B cell (primary cell): Measurements from ENCODE around the gene PVALEF. TPM values are rescaled to one million over a fixed set of nuclear protein-coding genes. Genes with fewer than 3 reads are reported as not detected.

Source experiments
- ATAC-seq: fragments of 200-7000 bp; cut with Tn5 transposase; one replicate; pipeline ENCODE4 v1.10.0; 2021; ENCODE audit warnings: low read depth, mild to moderate bottlenecking, moderate number of reproducible peaks, moderate library complexity
- CTCF ChIA-PET: fragments of 350-600 bp; sonication (Branson Sonifier 250); formaldehyde crosslinking; loops from one replicate; lab custom pipeline; 2021; ENCODE audit warnings: antibody characterized with exemption, inconsistent platforms; lab: Charles Lee
- POLR2A ChIA-PET: fragments of 350-600 bp; sonication (Branson Sonifier 250); formaldehyde crosslinking; loops from one replicate; lab custom pipeline; 2021; ENCODE audit warnings: antibody characterized with exemption; lab: Charles Lee
- DNase-seq: peaks from one replicate; pipeline ENCODE4 v3.0.0; 2013
- H2AFZ ChIP-seq: 2 replicates; pipeline ENCODE4 v1.6.1; 2012; ENCODE audit warnings: mild to moderate bottlenecking, low read depth, low read length; ENCODE audit not compliant: insufficient read depth, poor library complexity, severe bottlenecking
- H3K27ac ChIP-seq, 2 donors: 1 replicate in 1 of 2; 2 replicates in 1 of 2; pipeline ENCODE4 v1.5.1; 2012 to 2013; ENCODE audit warnings: low read length in 2 of 2, mild to moderate bottlenecking in 2 of 2, moderate library complexity in 1 of 2
- H3K27me3 ChIP-seq, 4 experiments: fragments of 200-600 bp in 1 of 4; sonication (generic) in 1 of 4; replicated peaks in 1 of 4; 1 replicate in 2 of 4; 2 replicates in 2 of 4; pipeline versions ENCODE4 v1.6.1 to v1.7.0; 2013 to 2016; ENCODE audit warnings: low read length in 3 of 4, mild to moderate bottlenecking in 2 of 4, mixed read lengths in 1 of 4, moderate library complexity in 1 of 4; ENCODE audit not compliant: insufficient read depth in 4 of 4, control insufficient read depth in 3 of 4; ENCODE audit errors: control extremely low read depth in 1 of 4
- H3K36me3 ChIP-seq, 2 experiments: replicated peaks in 1 of 2; 1 replicate in 1 of 2; 2 replicates in 1 of 2; pipeline versions ENCODE4 v1.6.1 to v1.7.1; 2013; ENCODE audit warnings: low read length in 1 of 2; ENCODE audit not compliant: insufficient read depth in 2 of 2, control insufficient read depth in 1 of 2; ENCODE audit errors: control extremely low read depth in 1 of 2, extremely low read depth in 1 of 2
- H3K4me1 ChIP-seq, 2 donors: fragments of 200-600 bp in 1 of 2; sonication (generic) in 1 of 2; 1 replicate in 1 of 2; 2 replicates in 1 of 2; pipeline versions ENCODE4 v1.5.1 to v1.6.1; 2013 to 2017; ENCODE audit warnings: low read length in 2 of 2; ENCODE audit not compliant: control insufficient read depth in 2 of 2, insufficient read depth in 2 of 2
- H3K4me2 ChIP-seq: replicated peaks from 2 replicates; pipeline ENCODE3; 2012; ENCODE audit warnings: mild to moderate bottlenecking, low read depth, low read length; ENCODE audit not compliant: poor library complexity, severe bottlenecking
- H3K4me3 ChIP-seq, 5 experiments: fragments of 200-600 bp in 1 of 5; sonication (generic) in 1 of 5; 1 replicate in 3 of 5; 2 replicates in 2 of 5; pipeline versions ENCODE4 v1.5.1 to v1.7.0; 2011 to 2016; ENCODE audit warnings: low read length in 4 of 5, mild to moderate bottlenecking in 4 of 5, low read depth in 2 of 5, control low read depth in 1 of 5, moderate library complexity in 1 of 5; ENCODE audit not compliant: insufficient read depth in 1 of 5; ENCODE audit errors: control extremely low read depth in 1 of 5, extremely low read depth in 1 of 5
- H3K79me2 ChIP-seq: fragments of 200-600 bp; sonication (generic); one replicate; pipeline ENCODE4 v1.6.0; 2016; ENCODE audit warnings: low read length; ENCODE audit not compliant: control insufficient read depth, insufficient read depth
- H3K9ac ChIP-seq: fragments of 200-600 bp; sonication (generic); 2 replicates; pipeline ENCODE4 v1.6.1; 2017; ENCODE audit warnings: mild to moderate bottlenecking, low read length, moderate library complexity
- H3K9me3 ChIP-seq, 3 donors: one replicate each; pipeline versions ENCODE4 v1.6.1 to v1.7.1; 2013; ENCODE audit warnings: low read length in 2 of 3; ENCODE audit not compliant: control insufficient read depth in 2 of 3, insufficient read depth in 1 of 3; ENCODE audit errors: control extremely low read depth in 1 of 3
- H4K20me1 ChIP-seq: 2 replicates; pipeline ENCODE4 v1.6.0; 2012; ENCODE audit warnings: mild to moderate bottlenecking, low read length; ENCODE audit not compliant: insufficient read depth, control insufficient read depth, poor library complexity, severe bottlenecking
- H3K27ac Mint-ChIP-seq: one replicate; pipeline ENCODE4 v1.8.0; 2021; ENCODE audit warnings: mixed read lengths
- H3K27me3 Mint-ChIP-seq: one replicate; pipeline ENCODE4 v1.8.0; 2021; ENCODE audit warnings: mixed read lengths
- H3K4me1 Mint-ChIP-seq: one replicate; pipeline ENCODE4 v1.8.0; 2021; ENCODE audit warnings: mixed read lengths
- H3K4me3 Mint-ChIP-seq: one replicate; pipeline ENCODE4 v1.8.0; 2021; ENCODE audit warnings: mixed read lengths
- H3K9me3 Mint-ChIP-seq: one replicate; pipeline ENCODE4 v1.8.0; 2022; ENCODE audit warnings: mixed read lengths; ENCODE audit not compliant: insufficient read depth
- EZH2 ChIP-seq: IDR thresholded peaks from 2 replicates; pipeline ENCODE4 v1.6.1; 2012; ENCODE audit warnings: borderline replicate concordance, low read depth, mild to moderate bottlenecking, moderate library complexity, low read length; ENCODE audit not compliant: insufficient read depth, poor library complexity, severe bottlenecking
- WGBS: methylation state at CpG from one replicate; pipeline ENCODE4 v1.1.5; 2013; ENCODE audit warnings: missing lambda C conversion rate; ENCODE audit not compliant: insufficient coverage; 5-methylcytosine and 5-hydroxymethylcytosine counted together
- intact Hi-C: fragments of 100-400 bp; cut with micrococcal nuclease; formaldehyde crosslinking; loops from one replicate; pipeline ENCODE4 v1.10.0; 2022
- polyA plus RNA-seq: library from polyadenylated mRNA; depleted of rRNA; stranded (reverse); fragments of >200 nt; gene quantifications from 2 replicates; pipeline ENCODE4 v1.2.3, GENCODE V29; 2012
- total RNA-seq, 2 donors: library from RNA; stranded (reverse); fragments of 120-200 nt in 1 of 2; gene quantifications; 1 replicate in 1 of 2; 2 replicates in 1 of 2; pipeline versions ENCODE4 v1.2.3 to v1.2.4, GENCODE V29; 2013 to 2022
- TF ChIP-seq, protein P1 (sequence below): fragments of 200-600 bp; IDR thresholded peaks from one replicate; pipeline ENCODE4 v1.8.0; 2022; ENCODE audit warnings: antibody characterized with exemption, mild to moderate bottlenecking

Gene PVALEF
- total and polyA plus RNA-seq, 2 donors (not counting 1 experiment from before 2014, with no cell fraction given): not detected

DNA sequence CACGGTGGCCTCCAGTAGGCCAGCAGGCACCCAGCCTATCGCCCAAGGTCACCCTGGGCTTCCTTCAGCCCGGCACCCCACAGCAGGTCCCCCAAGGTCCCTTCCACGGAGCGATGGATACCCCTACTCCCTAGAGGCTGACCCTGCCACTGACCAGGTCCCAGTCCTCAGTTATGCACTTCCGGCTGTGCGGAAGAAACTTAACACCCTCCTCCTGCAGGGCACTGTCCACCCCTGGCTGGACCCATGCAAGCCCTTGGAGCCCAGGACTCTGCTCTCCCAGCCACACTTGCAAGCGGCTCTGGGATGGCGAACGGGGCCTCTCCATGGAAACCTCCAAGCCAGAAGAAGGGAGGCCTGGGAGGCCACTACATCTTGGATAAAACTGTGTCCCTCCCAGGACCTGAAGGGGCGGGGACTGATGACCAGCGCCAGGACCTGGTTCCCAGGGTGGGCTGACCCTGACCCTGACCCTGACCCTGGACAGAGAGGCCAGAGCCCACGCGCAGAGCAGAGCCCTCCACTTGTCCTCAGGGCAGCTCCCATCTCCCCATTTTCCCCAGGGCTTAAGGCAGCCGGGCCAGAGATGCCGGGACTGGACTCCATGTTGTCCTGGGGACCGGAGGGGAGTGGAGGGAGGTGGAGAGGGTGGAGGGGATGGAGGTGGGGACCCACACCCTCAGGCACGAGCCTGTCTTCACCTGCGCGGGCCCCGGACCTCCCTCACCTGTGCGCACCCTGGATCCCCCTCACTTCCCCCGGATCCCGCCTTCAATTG, 56.7 kb downstream of the PVALEF start:
- Mint-ChIP-seq H3K27ac (no peak overlapping the region), H3K9me3 (no peaks in the 10 kb centered on the region), H3K27me3 (no peaks in the 10 kb centered on the region), H3K4me3 (peak overlapping the region; percentile 91), H3K4me1 (peaks cover 25% of the 10 kb centered on the region)
- DNase-seq (no peak), ATAC-seq (no peak)
- H2AFZ ChIP-seq: peak overlapping the region; percentile 85
- H3K27me3 ChIP-seq: no peaks in the 10 kb centered on the region
- peak overlapping the region; percentile 87 for H3K4me2 ChIP-seq
- H3K4me3 ChIP-seq: peak overlapping the region in 4 of 5 experiments; percentile 51 to 76 (median 64)
- peaks cover 9% of the 10 kb centered on the region for H4K20me1 ChIP-seq
- peak overlapping the region in 1 of 2 donors; percentile 38 for H3K27ac ChIP-seq
- intact Hi-C loops: loop anchor here (2.0 to 5.0 kb wide), 3 partner anchors 80 to 1075 kb away; partner anchors contain the start of genes EIF4A3 and RNF213
- ChIA-PET CTCF (interaction anchor here (1.2 to 1.4 kb wide), 2 partner anchors 18 to 80 kb away, joined by 4 to 12 read pairs; partner anchors contain the start of genes NDUFAF8 and TEPSIN), POLR2A (interaction anchor here (0.7 to 1.3 kb wide), 3 partner anchors 17 to 330 kb away, joined by 4 to 18 read pairs (median 6); partner anchors contain the start of genes FAAP100, NDUFAF8 and TEPSIN)
- peaks cover 17% of the 10 kb centered on the region for H3K79me2 ChIP-seq
- peaks cover 18 to 25% of the 10 kb centered on the region in 2 donors for H3K4me1 ChIP-seq
- H3K36me3 ChIP-seq: peaks cover 0 to 14% of the 10 kb centered on the region in 2 experiments
- H3K9ac ChIP-seq: peak overlapping the region; percentile 74
- WGBS: 50% methylated on average over 20 of the region's 24 CpGs
- peaks cover 0 to 4% (median 0%) of the 10 kb centered on the region in 3 donors for H3K9me3 ChIP-seq
- no peak for TF ChIP-seq EZH2
- TF ChIP-seq, protein P1, sequence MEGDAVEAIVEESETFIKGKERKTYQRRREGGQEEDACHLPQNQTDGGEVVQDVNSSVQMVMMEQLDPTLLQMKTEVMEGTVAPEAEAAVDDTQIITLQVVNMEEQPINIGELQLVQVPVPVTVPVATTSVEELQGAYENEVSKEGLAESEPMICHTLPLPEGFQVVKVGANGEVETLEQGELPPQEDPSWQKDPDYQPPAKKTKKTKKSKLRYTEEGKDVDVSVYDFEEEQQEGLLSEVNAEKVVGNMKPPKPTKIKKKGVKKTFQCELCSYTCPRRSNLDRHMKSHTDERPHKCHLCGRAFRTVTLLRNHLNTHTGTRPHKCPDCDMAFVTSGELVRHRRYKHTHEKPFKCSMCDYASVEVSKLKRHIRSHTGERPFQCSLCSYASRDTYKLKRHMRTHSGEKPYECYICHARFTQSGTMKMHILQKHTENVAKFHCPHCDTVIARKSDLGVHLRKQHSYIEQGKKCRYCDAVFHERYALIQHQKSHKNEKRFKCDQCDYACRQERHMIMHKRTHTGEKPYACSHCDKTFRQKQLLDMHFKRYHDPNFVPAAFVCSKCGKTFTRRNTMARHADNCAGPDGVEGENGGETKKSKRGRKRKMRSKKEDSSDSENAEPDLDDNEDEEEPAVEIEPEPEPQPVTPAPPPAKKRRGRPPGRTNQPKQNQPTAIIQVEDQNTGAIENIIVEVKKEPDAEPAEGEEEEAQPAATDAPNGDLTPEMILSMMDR: no peak
